Parathyroid adenoma (tissue), 2 donors: ENCODE data around the gene UGDH.
A peak's percentile ranks its signal among the peaks of the same experiment; 100 is the strongest.

Source experiments
- H2AFZ ChIP-seq: fragments of 300-600 bp; sonication (generic); one replicate; pipeline ENCODE4 v1.7.0; 2017; ENCODE audit warnings: antibody characterized with exemption, mild to moderate bottlenecking
- H3K27ac ChIP-seq: fragments of 300-600 bp; sonication (generic); one replicate; pipeline ENCODE4 v1.7.0; 2017
- H3K27me3 ChIP-seq: fragments of 300-600 bp; sonication (generic); one replicate; pipeline ENCODE4 v1.7.0; 2017; ENCODE audit warnings: low read length; ENCODE audit not compliant: control insufficient read depth, insufficient read depth
- H3K36me3 ChIP-seq: fragments of 300-600 bp; sonication (generic); one replicate; pipeline ENCODE4 v1.7.0; 2017; ENCODE audit warnings: low read length; ENCODE audit not compliant: control insufficient read depth, insufficient read depth
- H3K4me1 ChIP-seq: fragments of 300-600 bp; sonication (generic); one replicate; pipeline ENCODE4 v1.7.0; 2017; ENCODE audit warnings: control low read depth
- H3K4me2 ChIP-seq: fragments of 300-600 bp; sonication (generic); one replicate; pipeline ENCODE4 v1.7.0; 2017; ENCODE audit warnings: low read length
- H3K4me3 ChIP-seq: fragments of 300-600 bp; sonication (generic); one replicate; pipeline ENCODE4 v1.7.0; 2017; ENCODE audit warnings: low read depth, low read length
- H3K79me2 ChIP-seq: fragments of 300-600 bp; sonication (generic); one replicate; pipeline ENCODE4 v1.7.0; 2017; ENCODE audit warnings: control low read depth
- H3K9ac ChIP-seq: fragments of 300-600 bp; sonication (generic); one replicate; pipeline ENCODE4 v1.7.0; 2017; ENCODE audit warnings: mild to moderate bottlenecking
- H3K9me3 ChIP-seq: fragments of 300-600 bp; sonication (generic); one replicate; pipeline ENCODE4 v1.7.0; 2017; ENCODE audit warnings: low read length; ENCODE audit not compliant: control insufficient read depth
- CTCF ChIP-seq: fragments of 300-600 bp; sonication (generic); IDR thresholded peaks from one replicate; pipeline ENCODE4 v1.7.0; 2017; ENCODE audit warnings: antibody characterized with exemption, mild to moderate bottlenecking
- donor health status: primary hyperparathyroidism.

The UGDH gene

DNA sequence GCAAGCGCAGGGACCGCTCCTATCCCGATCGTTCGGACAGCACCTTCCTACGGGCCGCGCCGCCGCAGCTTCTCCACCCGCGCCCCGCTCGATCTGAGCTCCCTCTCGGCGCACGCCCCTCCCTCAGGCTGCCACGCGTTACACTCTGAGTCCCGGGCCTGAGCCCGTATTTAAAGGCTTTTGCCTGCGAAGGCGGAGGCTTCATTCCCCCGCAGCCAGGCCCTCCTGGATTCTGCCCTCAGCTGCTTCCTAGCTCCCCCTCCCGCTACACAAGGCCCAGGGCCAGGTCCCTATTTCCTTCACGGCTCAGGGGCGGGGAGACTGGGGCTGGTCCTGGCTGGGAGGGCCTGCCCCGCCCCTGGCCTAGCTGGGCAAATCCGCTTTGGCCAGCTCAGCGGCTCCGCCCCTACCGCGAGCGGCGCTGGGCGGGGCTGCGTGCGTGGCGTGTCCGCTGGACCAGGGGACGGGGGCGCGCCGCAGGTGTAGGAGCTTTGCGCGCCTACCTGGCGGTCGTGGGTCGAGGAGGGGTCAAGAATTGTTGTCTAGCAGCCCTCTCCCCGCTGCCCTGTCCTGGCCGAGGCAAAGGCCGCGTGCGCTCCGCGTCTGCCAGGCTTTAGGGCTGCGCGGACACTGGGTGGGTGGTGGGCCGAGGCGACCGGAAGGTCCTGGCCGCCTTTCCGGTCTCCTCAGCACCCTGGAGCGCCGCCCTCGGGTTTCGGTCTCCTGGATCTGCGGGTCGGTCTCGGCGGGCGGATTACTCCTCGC lies at the start of gene UGDH:
UGDH (minus strand) TSS at position 144 of the 765 bp plus-strand sequence. CDS start 5,927 bp downstream, outside the sequence.
- no peaks in the 10 kb centered on the region for H3K79me2 ChIP-seq
- peak within 1 kb of the TSS; percentile 91 for H2AFZ ChIP-seq
- no peaks in the 10 kb centered on the region for H3K4me1 ChIP-seq
- H3K27ac ChIP-seq, result peak within 1 kb of the TSS; percentile 85
- TF ChIP-seq CTCF, result no peak
- H3K9ac ChIP-seq, result peak within 1 kb of the TSS; percentile 61
- no peaks in the 10 kb centered on the region for H3K36me3 ChIP-seq
- peak within 1 kb of the TSS; percentile 90 for H3K4me3 ChIP-seq
- no peaks in the 10 kb centered on the region for H3K27me3 ChIP-seq
- H3K4me2 ChIP-seq, result peak within 1 kb of the TSS; percentile 78
- H3K9me3 ChIP-seq, result no peaks in the 10 kb centered on the region

DNA sequence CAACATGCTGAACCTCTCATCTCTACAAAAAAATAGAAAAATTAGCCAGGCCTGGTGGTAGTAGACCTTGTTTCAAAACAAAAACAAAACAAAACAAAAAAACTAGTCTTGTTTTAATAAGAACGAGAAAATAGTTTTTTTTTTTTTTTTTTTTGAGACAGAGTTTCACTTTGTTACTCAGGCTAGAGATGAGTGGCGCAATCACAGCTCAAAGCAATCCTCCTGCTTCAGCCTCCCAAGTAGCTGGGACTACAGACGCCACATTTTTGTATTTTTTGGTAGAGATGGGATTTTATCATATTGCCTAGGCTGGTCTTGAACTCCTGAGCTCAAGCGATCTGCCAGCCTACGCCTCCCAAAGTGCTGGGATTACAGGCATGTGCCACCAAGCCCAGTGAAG lies 47.7 kb upstream of the UGDH start:
- TF ChIP-seq CTCF, result no peak
- Histone ChIP-seq H2AFZ (no peak overlapping the region), H3K4me2 (no peak overlapping the region), H3K27ac (no peak overlapping the region), H3K27me3 (no peaks in the 10 kb centered on the region), H3K4me1 (no peaks in the 10 kb centered on the region), H3K9me3 (no peaks in the 10 kb centered on the region), H3K79me2 (no peaks in the 10 kb centered on the region), H3K36me3 (no peaks in the 10 kb centered on the region), H3K4me3 (no peak overlapping the region), H3K9ac (no peak overlapping the region)

GRCh38 chr4:39571504-39571903 lies 44.3 kb upstream of the UGDH start:
- H2AFZ ChIP-seq, result no peak overlapping the region
- no peak for TF ChIP-seq CTCF

DNA sequence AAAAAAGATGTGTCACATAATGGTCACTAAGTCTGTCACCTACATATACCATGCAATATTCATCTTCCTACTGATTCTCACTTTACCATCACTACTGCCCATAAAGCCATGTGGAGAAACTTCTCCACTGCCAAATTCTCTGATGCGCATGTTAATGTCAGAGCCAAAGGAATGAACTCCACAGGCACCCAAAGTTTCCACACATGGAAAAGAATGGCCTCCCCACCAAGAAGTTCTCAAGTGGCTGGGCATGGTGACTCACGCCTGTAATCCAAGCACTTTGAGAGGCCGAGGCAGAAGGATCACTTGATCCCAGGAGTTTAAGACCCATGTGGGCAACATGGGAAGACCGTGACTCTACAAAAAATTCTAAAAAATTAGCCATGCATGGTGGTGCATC lies 43.8 kb upstream of the UGDH start:
- H3K9ac ChIP-seq, result no peak overlapping the region
- TF ChIP-seq CTCF, result no peak
- H3K27me3 ChIP-seq, result no peaks in the 10 kb centered on the region
- H3K27ac ChIP-seq, result no peak overlapping the region
- H3K4me3 ChIP-seq, result no peak overlapping the region
- no peaks in the 10 kb centered on the region for H3K79me2 ChIP-seq
- H2AFZ ChIP-seq, result no peak overlapping the region
- no peaks in the 10 kb centered on the region for H3K36me3 ChIP-seq
- no peaks in the 10 kb centered on the region for H3K4me1 ChIP-seq
- no peak overlapping the region for H3K4me2 ChIP-seq
- H3K9me3 ChIP-seq, result no peaks in the 10 kb centered on the region

More at GRCh38 chr4:39571504-39571903, 44.3 kb upstream of the UGDH start:
- Histone ChIP-seq H3K9ac (no peak overlapping the region), H3K27ac (no peak overlapping the region), H3K4me2 (no peak overlapping the region), H3K36me3 (no peaks in the 10 kb centered on the region), H3K9me3 (no peaks in the 10 kb centered on the region), H3K4me3 (no peak overlapping the region), H3K4me1 (no peaks in the 10 kb centered on the region), H3K27me3 (no peaks in the 10 kb centered on the region), H3K79me2 (no peaks in the 10 kb centered on the region)

GRCh38 chr4:39569209-39569608 lies 42.0 kb upstream of the UGDH start:
- H3K4me1 ChIP-seq, result no peaks in the 10 kb centered on the region
- H3K27me3 ChIP-seq, result no peaks in the 10 kb centered on the region
- TF ChIP-seq CTCF, result no peak
- no peak overlapping the region for H3K27ac ChIP-seq
- H3K9me3 ChIP-seq, result no peaks in the 10 kb centered on the region
- no peak overlapping the region for H3K9ac ChIP-seq
- H3K4me3 ChIP-seq, result no peak overlapping the region
- no peak overlapping the region for H3K4me2 ChIP-seq
- no peaks in the 10 kb centered on the region for H3K79me2 ChIP-seq
- no peak overlapping the region for H2AFZ ChIP-seq
- H3K36me3 ChIP-seq, result no peaks in the 10 kb centered on the region
